OCI-LY7 (cell line): ENCODE measurements around the gene PPP2R2B. TPM values are rescaled to one million over a fixed set of nuclear protein-coding genes. Genes with fewer than 3 reads are reported as not detected.

Experiments used
- BruUV-seq: library from RNA; stranded (reverse); fragments of 400-500 nt; replicated peaks from 2 replicates; lab custom pipeline; 2021; lab: Mats Ljungman, UMichigan
- CTCF ChIA-PET: fragments of 300-600 bp; sonication (Branson Sonifier 250); formaldehyde crosslinking; loops from one replicate; lab custom pipeline; 2022; ENCODE audit warnings: antibody characterized with exemption; ENCODE audit not compliant: unreplicated experiment; lab: Charles Lee
- POLR2A ChIA-PET: fragments of 300-600 bp; sonication (Branson Sonifier 250); formaldehyde crosslinking; loops from one replicate; lab custom pipeline; 2022; ENCODE audit warnings: antibody characterized with exemption; lab: Charles Lee
- DNase-seq: peaks from one replicate; pipeline ENCODE4 v3.0.0-alpha.2; 2015; ENCODE audit warnings: low spot score
- H2AFZ ChIP-seq: fragments of 200-600 bp; sonication (generic), shearing (Covaris generic); 2 replicates; pipeline ENCODE4 v1.6.1; 2014; ENCODE audit warnings: mild to moderate bottlenecking, antibody characterized with exemption, low read length, moderate library complexity
- H3K27ac ChIP-seq: fragments of 200-600 bp; sonication (generic); 2 replicates; pipeline ENCODE4 v1.5.1; 2014; ENCODE audit warnings: mixed run types, low read depth, mild to moderate bottlenecking, moderate library complexity, low read length, inconsistent platforms; ENCODE audit not compliant: poor library complexity, severe bottlenecking
- H3K36me3 ChIP-seq: fragments of 200-600 bp; sonication (generic); 2 replicates; pipeline ENCODE4 v1.6.1; 2014; ENCODE audit warnings: mild to moderate bottlenecking, antibody characterized with exemption, low read length, moderate library complexity, mixed read lengths; ENCODE audit not compliant: insufficient read depth
- H3K4me1 ChIP-seq: fragments of 200-600 bp; sonication (generic); 2 replicates; pipeline ENCODE4 v1.5.1; 2014; ENCODE audit warnings: mild to moderate bottlenecking, low read length; ENCODE audit not compliant: insufficient read depth, poor library complexity, severe bottlenecking
- H3K4me2 ChIP-seq: fragments of 200-600 bp; sonication (generic); 2 replicates; pipeline ENCODE4 v1.6.1; 2014; ENCODE audit warnings: mild to moderate bottlenecking, low read length
- H3K4me3 ChIP-seq: fragments of 200-600 bp; sonication (generic); 2 replicates; pipeline ENCODE4 v1.5.1; 2014; ENCODE audit warnings: mild to moderate bottlenecking, low read depth, low read length; ENCODE audit not compliant: poor library complexity, severe bottlenecking
- H3K79me2 ChIP-seq: fragments of 200-600 bp; sonication (generic); 2 replicates; pipeline ENCODE4 v1.6.1; 2016; ENCODE audit warnings: low read depth, mild to moderate bottlenecking, low read length, moderate library complexity, mixed read lengths; ENCODE audit not compliant: insufficient read depth
- H3K9me2 ChIP-seq: fragments of 200-600 bp; sonication (generic); 2 replicates; pipeline ENCODE4 v1.6.1; 2016; ENCODE audit warnings: mild to moderate bottlenecking, low read length, mixed read lengths; ENCODE audit not compliant: insufficient read depth
- H3K9me3 ChIP-seq: fragments of 200-600 bp; sonication (generic); 2 replicates; pipeline ENCODE4 v1.6.1; 2014; ENCODE audit warnings: mild to moderate bottlenecking, mixed run types, low read length, mixed read lengths
- H4K20me1 ChIP-seq: fragments of 200-600 bp; sonication (generic); 2 replicates; pipeline ENCODE4 v1.6.1; 2014; ENCODE audit warnings: mild to moderate bottlenecking, antibody characterized with exemption, low read length, moderate library complexity, mixed read lengths; ENCODE audit not compliant: insufficient read depth
- EZH2phosphoT487 ChIP-seq: fragments of 200-600 bp; sonication (generic); IDR thresholded peaks from 2 replicates; pipeline ENCODE4 v1.6.1; 2018; ENCODE audit warnings: low read depth, borderline replicate concordance, mild to moderate bottlenecking, mixed run types, antibody characterized with exemption, low read length, moderate library complexity, mixed read lengths
- intact Hi-C: fragments of 100-400 bp; cut with micrococcal nuclease; formaldehyde crosslinking; loops from one replicate; pipeline ENCODE4 v1.10.0; 2022; ENCODE audit not compliant: unreplicated experiment
- total RNA-seq, 2 experiments: library from RNA; depleted of rRNA in 1 of 2; stranded (reverse); fragments of >200 nt in 1 of 2; shearing (Covaris generic) in 1 of 2; gene quantifications; 2 replicates each; pipeline ENCODE4 v1.2.3, GENCODE V29; 2014 to 2022
- TF ChIP-seq, protein P1 (sequence below): fragments of 200-600 bp; sonication (generic); conservative IDR thresholded peaks from 2 replicates; pipeline ENCODE4 v1.5.1; 2014; ENCODE audit warnings: mild to moderate bottlenecking, antibody characterized with exemption, low read length, moderate library complexity, mixed read lengths

Gene PPP2R2B
- total RNA-seq, 2 experiments from 2014 or later: not detected

DNA sequence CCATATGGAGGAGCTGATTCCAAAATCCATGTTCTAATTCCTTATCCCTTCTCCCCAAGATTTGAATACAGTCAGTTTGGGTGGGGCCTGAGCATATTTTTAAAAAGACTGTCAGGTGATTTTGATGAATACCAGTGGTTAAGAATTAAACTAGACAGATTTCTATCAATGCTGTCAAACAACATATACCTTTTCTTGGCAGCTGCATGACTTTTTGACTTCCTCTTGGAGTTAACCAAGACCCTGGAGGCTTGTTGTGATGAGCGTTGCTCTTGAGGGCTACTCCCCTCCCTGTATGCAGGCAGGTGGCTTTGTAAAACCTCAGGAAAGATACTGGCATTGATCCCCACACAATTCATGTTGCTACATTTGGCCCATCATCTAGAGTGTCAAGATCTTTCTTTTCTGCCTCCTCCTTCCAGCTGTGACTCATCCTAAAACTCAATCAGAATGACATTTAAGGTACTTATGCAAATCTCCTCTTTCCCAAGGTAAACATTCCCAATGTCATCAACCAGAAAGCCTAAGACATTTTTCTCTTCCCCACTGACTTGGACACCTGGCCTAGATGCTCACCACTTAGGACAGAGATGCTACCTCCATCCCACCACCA lies 61.7 kb downstream of the PPP2R2B start:
- CTCF ChIA-PET: no interaction called here

DNA sequence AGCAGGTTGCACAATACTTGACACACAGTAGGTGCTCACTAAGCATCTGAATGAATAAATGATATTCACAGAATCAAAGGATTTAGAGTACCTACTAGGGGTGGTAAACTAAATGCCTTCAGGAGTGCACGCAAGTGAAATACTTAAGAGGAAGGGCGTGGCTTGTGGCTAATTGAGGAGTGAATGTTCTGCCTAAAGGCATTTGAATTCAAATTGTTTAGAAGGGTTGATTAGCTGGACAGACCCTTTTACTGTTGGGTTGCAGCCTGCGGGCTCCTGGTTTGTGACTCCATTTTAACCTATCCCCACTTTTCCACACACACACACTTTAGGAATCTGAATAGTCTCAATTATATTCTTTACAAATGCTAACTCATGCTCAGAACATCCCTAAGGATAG lies 63.1 kb downstream of the PPP2R2B start:
- DNase-seq: no peak
- CTCF ChIA-PET: no interaction called here
- intact Hi-C loops: no loop called here
- no peak overlapping the region for H2AFZ ChIP-seq
- no peaks in the 10 kb centered on the region for H3K79me2 ChIP-seq
- BruUV-seq: no TSS peak
- no peak for TF ChIP-seq EZH2phosphoT487
- TF ChIP-seq, protein P1, sequence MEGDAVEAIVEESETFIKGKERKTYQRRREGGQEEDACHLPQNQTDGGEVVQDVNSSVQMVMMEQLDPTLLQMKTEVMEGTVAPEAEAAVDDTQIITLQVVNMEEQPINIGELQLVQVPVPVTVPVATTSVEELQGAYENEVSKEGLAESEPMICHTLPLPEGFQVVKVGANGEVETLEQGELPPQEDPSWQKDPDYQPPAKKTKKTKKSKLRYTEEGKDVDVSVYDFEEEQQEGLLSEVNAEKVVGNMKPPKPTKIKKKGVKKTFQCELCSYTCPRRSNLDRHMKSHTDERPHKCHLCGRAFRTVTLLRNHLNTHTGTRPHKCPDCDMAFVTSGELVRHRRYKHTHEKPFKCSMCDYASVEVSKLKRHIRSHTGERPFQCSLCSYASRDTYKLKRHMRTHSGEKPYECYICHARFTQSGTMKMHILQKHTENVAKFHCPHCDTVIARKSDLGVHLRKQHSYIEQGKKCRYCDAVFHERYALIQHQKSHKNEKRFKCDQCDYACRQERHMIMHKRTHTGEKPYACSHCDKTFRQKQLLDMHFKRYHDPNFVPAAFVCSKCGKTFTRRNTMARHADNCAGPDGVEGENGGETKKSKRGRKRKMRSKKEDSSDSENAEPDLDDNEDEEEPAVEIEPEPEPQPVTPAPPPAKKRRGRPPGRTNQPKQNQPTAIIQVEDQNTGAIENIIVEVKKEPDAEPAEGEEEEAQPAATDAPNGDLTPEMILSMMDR: no peak
- no peak overlapping the region for H3K27ac ChIP-seq
- no peaks in the 10 kb centered on the region for H3K9me2 ChIP-seq
- no peak overlapping the region for H3K4me3 ChIP-seq
- no peaks in the 10 kb centered on the region for H3K4me1 ChIP-seq
- POLR2A ChIA-PET: no interaction called here
- no peaks in the 10 kb centered on the region for H3K9me3 ChIP-seq
- no peaks in the 10 kb centered on the region for H4K20me1 ChIP-seq
- H3K4me2 ChIP-seq: no peak overlapping the region
- H3K36me3 ChIP-seq: no peaks in the 10 kb centered on the region

More for the DNA sequence above, 61.7 kb downstream of the PPP2R2B start:
- POLR2A ChIA-PET: no interaction called here
- H3K27ac ChIP-seq: no peak overlapping the region
- intact Hi-C loops: loop anchor here (2.0 kb wide), 1 partner anchor 22 kb away; no protein-coding TSS in a partner anchor
- H3K4me3 ChIP-seq: no peak overlapping the region
- no peaks in the 10 kb centered on the region for H3K36me3 ChIP-seq
- H3K4me2 ChIP-seq: no peak overlapping the region
- H3K4me1 ChIP-seq: no peaks in the 10 kb centered on the region
- H3K79me2 ChIP-seq: no peaks in the 10 kb centered on the region
- H3K9me3 ChIP-seq: no peaks in the 10 kb centered on the region
- no TSS peak for BruUV-seq
- no peak overlapping the region for H2AFZ ChIP-seq
- TF ChIP-seq EZH2phosphoT487: no peak
- DNase-seq: no peak
- H4K20me1 ChIP-seq: no peaks in the 10 kb centered on the region
- no peaks in the 10 kb centered on the region for H3K9me2 ChIP-seq

DNA sequence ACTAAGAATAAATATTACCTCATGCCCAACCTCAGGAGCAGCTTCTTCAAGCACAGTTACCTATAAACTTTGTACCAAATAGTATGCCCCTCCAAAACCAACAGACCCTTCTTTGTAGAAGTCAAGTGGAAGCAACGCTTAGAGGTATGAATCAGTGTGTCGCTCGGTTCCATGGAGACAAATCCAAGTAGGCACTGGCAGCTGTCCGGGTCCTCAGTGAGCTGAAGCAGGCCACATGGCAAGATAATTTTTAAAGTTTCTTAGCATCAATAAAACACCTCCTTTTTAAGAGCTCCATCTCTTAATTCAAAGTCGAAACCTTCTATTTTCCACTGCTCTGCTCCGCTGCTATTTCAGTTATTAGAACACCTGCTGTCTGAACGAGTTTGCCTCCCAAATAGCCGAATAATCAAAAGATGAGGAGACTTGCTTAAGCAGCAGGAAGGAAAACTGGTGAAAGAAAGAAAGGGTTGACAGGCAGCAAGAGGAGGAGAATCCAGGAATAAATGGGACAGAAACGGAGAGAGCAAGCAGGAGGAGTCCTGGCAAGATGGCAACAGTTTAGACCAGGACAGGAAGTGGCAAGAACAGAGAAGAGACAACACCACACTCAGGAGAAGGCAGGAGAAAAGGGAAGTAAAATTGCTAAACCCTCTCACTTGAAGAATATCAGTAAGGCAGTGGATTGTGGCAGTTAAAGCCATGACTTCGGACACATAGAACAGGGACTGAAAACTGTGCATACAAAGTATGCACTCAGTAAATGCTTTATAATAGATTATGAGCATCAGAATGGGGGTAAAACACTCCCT lies 65.0 kb downstream of the PPP2R2B start:
- H3K27ac ChIP-seq: no peak overlapping the region
- BruUV-seq: no TSS peak
- intact Hi-C loops: no loop called here
- H4K20me1 ChIP-seq: no peaks in the 10 kb centered on the region
- H3K79me2 ChIP-seq: no peaks in the 10 kb centered on the region
- H3K4me2 ChIP-seq: no peak overlapping the region
- POLR2A ChIA-PET: interaction anchor here (0.7 kb wide), 3 partner anchors 10 to 110 kb away, joined by 5 to 10 read pairs (median 5); no protein-coding TSS in a partner anchor
- H3K4me3 ChIP-seq: no peak overlapping the region
- CTCF ChIA-PET: no interaction called here
- TF ChIP-seq EZH2phosphoT487: no peak
- TF ChIP-seq, protein P1: no peak
- no peak overlapping the region for H2AFZ ChIP-seq
- H3K4me1 ChIP-seq: no peaks in the 10 kb centered on the region
- H3K9me3 ChIP-seq: no peaks in the 10 kb centered on the region
- H3K9me2 ChIP-seq: no peaks in the 10 kb centered on the region
- no peaks in the 10 kb centered on the region for H3K36me3 ChIP-seq
- no peak for DNase-seq
